ENCODE measurements around the gene SNED1.
"Not testable (repeated sequence)": the region's sequence is repeated elsewhere in the genome, so short reads cannot be mapped to it uniquely, and the experiment has no call there.

Gene SNED1

GRCh38 chr2:240970816-240971215 lies 27.6 kb upstream of the SNED1 start:
- H3K27ac ChIP-seq = no peak overlapping the region
- H3K9ac ChIP-seq = no peak overlapping the region
- H3K9me3 ChIP-seq (ENCODE audit: control insufficient read depth, low read length) = no peaks in the 10 kb centered on the region
- H3K36me3 ChIP-seq (ENCODE audit: control insufficient read depth, insufficient read depth, low read length) = no peaks in the 10 kb centered on the region
- H3K27me3 ChIP-seq (ENCODE audit: control insufficient read depth, insufficient read depth, low read length) = no peaks in the 10 kb centered on the region
- H3K4me2 ChIP-seq (ENCODE audit: low read length) = no peak overlapping the region
- no peak overlapping the region for H2AFZ ChIP-seq
- no peak overlapping the region for H3K4me3 ChIP-seq (ENCODE audit: low read depth, low read length)
- TF ChIP-seq CTCF (IDR thresholded peaks at IDR 0.05) = no peak
- no peaks in the 10 kb centered on the region for H3K4me1 ChIP-seq
- H3K79me2 ChIP-seq = no peaks in the 10 kb centered on the region

- Histone ChIP-seq H3K36me3 (ENCODE audit: control insufficient read depth, insufficient read depth, low read length) (no peaks in the 10 kb centered on the region), H3K27ac (no peak overlapping the region), H3K79me2 (no peaks in the 10 kb centered on the region), H3K9ac (no peak overlapping the region), H3K27me3 (ENCODE audit: control insufficient read depth, insufficient read depth, low read length) (no peaks in the 10 kb centered on the region), H3K4me2 (ENCODE audit: low read length) (no peak overlapping the region), H3K4me3 (ENCODE audit: low read depth, low read length) (no peak overlapping the region), H2AFZ (no peak overlapping the region), H3K9me3 (ENCODE audit: control insufficient read depth, low read length) (no peaks in the 10 kb centered on the region), H3K4me1 (no peaks in the 10 kb centered on the region)
- TF ChIP-seq CTCF (IDR thresholded peaks at IDR 0.05) = no peak
Observed at GRCh38 chr2:240972201-240972600, 26.2 kb upstream of the SNED1 start.

GRCh38 chr2:240972636-240973521 lies 25.5 kb upstream of the SNED1 start:
- Histone ChIP-seq H3K9ac (no peak overlapping the region), H3K4me2 (ENCODE audit: low read length) (no peak overlapping the region), H3K36me3 (ENCODE audit: control insufficient read depth, insufficient read depth, low read length) (no peaks in the 10 kb centered on the region), H2AFZ (no peak overlapping the region), H3K27me3 (ENCODE audit: control insufficient read depth, insufficient read depth, low read length) (no peaks in the 10 kb centered on the region), H3K9me3 (ENCODE audit: control insufficient read depth, low read length) (no peaks in the 10 kb centered on the region), H3K4me1 (no peaks in the 10 kb centered on the region), H3K27ac (no peak overlapping the region), H3K79me2 (no peaks in the 10 kb centered on the region), H3K4me3 (ENCODE audit: low read depth, low read length) (no peak overlapping the region)
- TF ChIP-seq CTCF (IDR thresholded peaks at IDR 0.05) = no peak

- Histone ChIP-seq H3K4me1 (no peaks in the 10 kb centered on the region), H3K9me3 (ENCODE audit: control insufficient read depth, low read length) (no peaks in the 10 kb centered on the region), H3K27ac (no peak overlapping the region), H3K27me3 (ENCODE audit: control insufficient read depth, insufficient read depth, low read length) (no peaks in the 10 kb centered on the region), H3K4me3 (ENCODE audit: low read depth, low read length) (no peak overlapping the region), H3K4me2 (ENCODE audit: low read length) (no peak overlapping the region), H3K9ac (no peak overlapping the region), H2AFZ (no peak overlapping the region), H3K36me3 (ENCODE audit: control insufficient read depth, insufficient read depth, low read length) (no peaks in the 10 kb centered on the region), H3K79me2 (no peaks in the 10 kb centered on the region)
- no peak for TF ChIP-seq CTCF (IDR thresholded peaks at IDR 0.05)
Observed at GRCh38 chr2:240974771-240975572, 23.4 kb upstream of the SNED1 start.

- not testable (repeated sequence) for H3K36me3 ChIP-seq (ENCODE audit: control insufficient read depth, insufficient read depth, low read length); H3K79me2 ChIP-seq; H3K4me1 ChIP-seq; H3K9me3 ChIP-seq (ENCODE audit: control insufficient read depth, low read length); H3K9ac ChIP-seq; H2AFZ ChIP-seq; H3K27me3 ChIP-seq (ENCODE audit: control insufficient read depth, insufficient read depth, low read length); H3K4me2 ChIP-seq (ENCODE audit: low read length); H3K27ac ChIP-seq; H3K4me3 ChIP-seq (ENCODE audit: low read depth, low read length)
Observed at GRCh38 chr2:240975903-240976302, 22.5 kb upstream of the SNED1 start.
